ENCODE results near the gene PLPP6. TPM values are rescaled to one million over a fixed set of nuclear protein-coding genes. Genes with fewer than 3 reads are reported as not detected.
A peak's percentile ranks its signal among the peaks of the same experiment; 100 is the strongest.
"Not testable (repeated sequence)": the region's sequence is repeated elsewhere in the genome, so short reads cannot be mapped to it uniquely, and the experiment has no call there.

PLPP6 gene
- total RNA-seq, 1 donor from 2014 or later, result 6.1 TPM

- Histone ChIP-seq H3K27me3 (ENCODE audit: control insufficient read depth, insufficient read depth, low read length) (no peaks in the 10 kb centered on the region), H3K36me3 (ENCODE audit: control insufficient read depth, insufficient read depth, low read length) (no peaks in the 10 kb centered on the region), H3K4me3 (ENCODE audit: low read depth, low read length) (no peak overlapping the region)
- no peak for FAIRE-seq
- TF ChIP-seq CTCF (IDR thresholded peaks at IDR 0.05; ENCODE audit: insufficient read depth, low read length, severe bottlenecking), result no peak
- DNase-seq (ENCODE audit: low read depth), result no peak
These were observed 23.1 kb upstream of the PLPP6 start for GRCh38 chr9:4638968-4639367.

GRCh38 chr9:4639420-4639819, 22.7 kb upstream of the PLPP6 start:
- H3K27me3 ChIP-seq (ENCODE audit: control insufficient read depth, insufficient read depth, low read length), result no peaks in the 10 kb centered on the region
- TF ChIP-seq CTCF (IDR thresholded peaks at IDR 0.05; ENCODE audit: insufficient read depth, low read length, severe bottlenecking), result no peak
- H3K4me3 ChIP-seq (ENCODE audit: low read depth, low read length), result no peak overlapping the region
- FAIRE-seq (no peak), DNase-seq (ENCODE audit: low read depth) (no peak)
- no peaks in the 10 kb centered on the region for H3K36me3 ChIP-seq (ENCODE audit: control insufficient read depth, insufficient read depth, low read length)

- TF ChIP-seq CTCF (IDR thresholded peaks at IDR 0.05; ENCODE audit: insufficient read depth, low read length, severe bottlenecking), result peak; percentile 23
- Histone ChIP-seq H3K36me3 (ENCODE audit: control insufficient read depth, insufficient read depth, low read length) (no peaks in the 10 kb centered on the region), H3K4me3 (ENCODE audit: low read depth, low read length) (no peak overlapping the region), H3K27me3 (ENCODE audit: control insufficient read depth, insufficient read depth, low read length) (no peaks in the 10 kb centered on the region)
- DNase-seq (ENCODE audit: low read depth), result peak; percentile 17
- no peak for FAIRE-seq
These were observed 22.1 kb upstream of the PLPP6 start for GRCh38 chr9:4640027-4640426.

- no peaks in the 10 kb centered on the region for H3K36me3 ChIP-seq (ENCODE audit: control insufficient read depth, insufficient read depth, low read length)
- no peak for FAIRE-seq
- no peak for DNase-seq (ENCODE audit: low read depth)
- no peak overlapping the region for H3K4me3 ChIP-seq (ENCODE audit: low read depth, low read length)
- no peak for TF ChIP-seq CTCF (IDR thresholded peaks at IDR 0.05; ENCODE audit: insufficient read depth, low read length, severe bottlenecking)
- no peaks in the 10 kb centered on the region for H3K27me3 ChIP-seq (ENCODE audit: control insufficient read depth, insufficient read depth, low read length)
These were observed 19.7 kb upstream of the PLPP6 start for GRCh38 chr9:4642351-4642750.

GRCh38 chr9:4654084-4654483, 8.0 kb upstream of the PLPP6 start:
- no peak for TF ChIP-seq CTCF (IDR thresholded peaks at IDR 0.05; ENCODE audit: insufficient read depth, low read length, severe bottlenecking)
- Histone ChIP-seq H3K4me3 (ENCODE audit: low read depth, low read length) (no peak overlapping the region), H3K27me3 (ENCODE audit: control insufficient read depth, insufficient read depth, low read length) (no peaks in the 10 kb centered on the region), H3K36me3 (ENCODE audit: control insufficient read depth, insufficient read depth, low read length) (no peaks in the 10 kb centered on the region)
- FAIRE-seq (no peak), DNase-seq (ENCODE audit: low read depth) (no peak)

- Histone ChIP-seq H3K36me3 (ENCODE audit: control insufficient read depth, insufficient read depth, low read length) (no peaks in the 10 kb centered on the region), H3K4me3 (ENCODE audit: low read depth, low read length) (no peak overlapping the region), H3K27me3 (ENCODE audit: control insufficient read depth, insufficient read depth, low read length) (no peaks in the 10 kb centered on the region)
- no peak for TF ChIP-seq CTCF (IDR thresholded peaks at IDR 0.05; ENCODE audit: insufficient read depth, low read length, severe bottlenecking)
- no peak for FAIRE-seq
- no peak for DNase-seq (ENCODE audit: low read depth)
These were observed 7.6 kb upstream of the PLPP6 start for GRCh38 chr9:4654538-4654937.

GRCh38 chr9:4656196-4656595, 5.9 kb upstream of the PLPP6 start:
- not testable (repeated sequence) for DNase-seq (ENCODE audit: low read depth); H3K4me3 ChIP-seq (ENCODE audit: low read depth, low read length); FAIRE-seq; H3K27me3 ChIP-seq (ENCODE audit: control insufficient read depth, insufficient read depth, low read length); H3K36me3 ChIP-seq (ENCODE audit: control insufficient read depth, insufficient read depth, low read length)
